ENCODE measurements around the gene MZB1. TPM values are rescaled to one million over a fixed set of nuclear protein-coding genes. Genes with fewer than 3 reads are reported as not detected.

The MZB1 gene
- polyA plus RNA-seq, 1 of the 3 experiments (the other 2 are of a cell fraction), result not detected

DNA sequence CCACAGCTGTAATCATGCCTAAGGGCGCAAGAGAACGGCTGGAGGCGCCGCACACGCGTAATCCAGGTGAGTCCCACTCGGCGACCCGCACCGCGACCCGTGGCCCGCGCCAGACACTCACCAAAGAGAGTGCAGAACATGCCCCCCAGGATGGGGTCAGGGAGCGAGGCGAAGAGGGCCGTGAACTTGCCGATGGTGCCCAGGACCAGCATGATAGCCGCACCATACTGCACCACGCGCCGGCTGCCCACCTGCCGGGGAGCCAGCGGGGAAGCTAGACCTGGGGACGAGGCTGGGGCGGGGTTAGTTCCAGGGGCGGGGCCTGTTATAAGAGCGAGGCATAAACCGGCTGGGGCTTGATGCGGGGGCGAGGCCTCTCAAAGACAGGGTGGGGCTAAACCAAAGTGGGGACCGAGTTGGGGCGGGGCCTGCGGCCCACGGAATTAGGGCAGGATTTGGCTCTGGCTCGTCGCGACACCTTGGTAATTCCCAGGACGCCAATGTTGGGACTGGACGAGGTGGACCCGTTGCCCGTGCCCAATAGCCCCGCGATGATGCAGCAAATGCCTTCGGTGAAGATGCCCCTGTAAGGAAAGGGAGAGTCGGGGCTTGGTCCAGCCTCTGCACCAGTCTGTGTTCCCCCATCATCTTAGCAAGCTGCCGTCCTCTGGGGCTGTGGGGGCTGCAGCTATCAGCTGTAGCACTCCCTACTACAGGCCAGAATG is 11.4 kb downstream of the MZB1 start:
- no peak for TF ChIP-seq EP300 (IDR thresholded peaks at IDR 0.05; ENCODE audit: borderline replicate concordance in 1 of 2, low read depth in 1 of 2, low read length in 1 of 2)
- no peak for TF ChIP-seq ELF1 (IDR thresholded peaks at IDR 0.05)
- TF ChIP-seq MEF2A (IDR thresholded peaks at IDR 0.05; ENCODE audit: borderline replicate concordance, low read depth), result no peak
- TF ChIP-seq, protein P1, sequence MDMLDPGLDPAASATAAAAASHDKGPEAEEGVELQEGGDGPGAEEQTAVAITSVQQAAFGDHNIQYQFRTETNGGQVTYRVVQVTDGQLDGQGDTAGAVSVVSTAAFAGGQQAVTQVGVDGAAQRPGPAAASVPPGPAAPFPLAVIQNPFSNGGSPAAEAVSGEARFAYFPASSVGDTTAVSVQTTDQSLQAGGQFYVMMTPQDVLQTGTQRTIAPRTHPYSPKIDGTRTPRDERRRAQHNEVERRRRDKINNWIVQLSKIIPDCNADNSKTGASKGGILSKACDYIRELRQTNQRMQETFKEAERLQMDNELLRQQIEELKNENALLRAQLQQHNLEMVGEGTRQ (IDR thresholded peaks at IDR 0.05; ENCODE audit: borderline replicate concordance, low read depth, low read length), result no peak
- 93% methylated on average over 36 of the region's 47 CpGs for WGBS (ENCODE audit: low lambda C conversion rate)
- Histone ChIP-seq H3K4me1 (ENCODE audit: control insufficient read depth in 1 of 2, insufficient read depth in 2 of 2, low read depth in 1 of 2, low read length in 1 of 2) (peaks cover 8 to 15% of the 10 kb centered on the region in 2 experiments; a peak in 2 of 4 replicates), H3K79me2 (ENCODE audit: insufficient read depth) (no peaks in the 10 kb centered on the region), H2AFZ (ENCODE audit: low read depth) (no peak overlapping the region), H3K9ac (no peak overlapping the region), H3K4me3 (ENCODE audit: low read depth in 2 of 2, low read length in 1 of 2) (no peak overlapping the region), H3K9me3 (no peaks in the 10 kb centered on the region), H4K20me1 (ENCODE audit: insufficient read depth) (peaks cover 7% of the 10 kb centered on the region; the same call in 1 of the 2 replicates), H3K4me2 (no peak overlapping the region), H3F3A (replicated peaks; ENCODE audit: insufficient read depth) (peaks cover 5% of the 10 kb centered on the region), H3K9me2 (no peaks in the 10 kb centered on the region), H3K36me3 (replicated peaks in 1 of 2; ENCODE audit: control insufficient read depth in 1 of 2, insufficient read depth in 2 of 2, low read length in 1 of 2) (no peaks in the 10 kb centered on the region), H3K27me3 (ENCODE audit: insufficient read depth) (no peaks in the 10 kb centered on the region), H3K27ac (ENCODE audit: low read depth in 2 of 2, low read length in 1 of 2) (no peak overlapping the region)
- CTCF ChIA-PET, result interaction anchor here (1.3 kb wide), 2 partner anchors 14 to 15 kb away, joined by 3 to 4 read pairs; no protein-coding TSS in a partner anchor
- POLR2A ChIA-PET, result interaction anchor here (0.6 kb wide), 1 partner anchor 15 kb away, joined by 3 read pairs; no protein-coding TSS in a partner anchor
- DNase-seq, result no peak

DNA sequence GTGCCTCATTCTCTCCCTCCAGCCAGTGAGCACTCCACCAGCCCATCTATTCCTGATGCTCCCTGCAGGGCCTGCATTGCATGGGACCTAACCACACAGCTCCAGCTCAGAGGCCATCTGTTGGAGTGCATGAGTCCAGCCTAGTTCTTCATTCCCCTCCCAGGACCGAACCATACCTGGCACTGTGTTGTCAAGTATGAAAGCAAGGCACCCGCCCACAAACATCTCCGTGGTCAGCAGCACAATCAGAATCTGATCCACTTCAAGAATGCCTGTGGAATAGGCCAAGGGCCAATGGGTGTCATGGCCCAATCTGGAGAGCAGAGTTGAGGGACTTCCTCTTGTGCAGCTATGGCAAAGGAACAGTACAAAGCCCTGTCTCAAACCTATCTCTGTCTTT is 12.5 kb downstream of the MZB1 start:
- no peaks in the 10 kb centered on the region for H3K27me3 ChIP-seq (ENCODE audit: insufficient read depth)
- H3K4me3 ChIP-seq (ENCODE audit: low read depth in 2 of 2, low read length in 1 of 2), result no peak overlapping the region
- no peak for DNase-seq
- peaks cover 7% of the 10 kb centered on the region; the same call in 1 of the 2 replicates for H4K20me1 ChIP-seq (ENCODE audit: insufficient read depth)
- ChIA-PET POLR2A (no interaction called here), CTCF (interaction anchor here (1.3 kb wide), 1 partner anchor 16 kb away, joined by 3 read pairs; no protein-coding TSS in a partner anchor)
- WGBS (ENCODE audit: low lambda C conversion rate), result 94% methylated on average over 3 of the region's 3 CpGs
- TF ChIP-seq FOXJ3 (CRISPR knock-in tag; IDR thresholded peaks at IDR 0.05), result no peak
- TF ChIP-seq SIN3A (IDR thresholded peaks at IDR 0.05; ENCODE audit: borderline replicate concordance, low read depth, low read length), result no peak
- TF ChIP-seq, protein P1 (IDR thresholded peaks at IDR 0.05; ENCODE audit: borderline replicate concordance, low read depth, low read length), result no peak
- TF ChIP-seq TAF1 (IDR thresholded peaks at IDR 0.05; ENCODE audit: borderline replicate concordance, low read depth, low read length), result no peak
- TF ChIP-seq EP300 (IDR thresholded peaks at IDR 0.05; ENCODE audit: borderline replicate concordance in 1 of 2, low read depth in 1 of 2, low read length in 1 of 2), result no peak
- no peak for TF ChIP-seq ELF1 (IDR thresholded peaks at IDR 0.05)
- TF ChIP-seq RXRA (IDR thresholded peaks at IDR 0.05; ENCODE audit: borderline replicate concordance, low read depth), result no peak
- TF ChIP-seq, protein P2, sequence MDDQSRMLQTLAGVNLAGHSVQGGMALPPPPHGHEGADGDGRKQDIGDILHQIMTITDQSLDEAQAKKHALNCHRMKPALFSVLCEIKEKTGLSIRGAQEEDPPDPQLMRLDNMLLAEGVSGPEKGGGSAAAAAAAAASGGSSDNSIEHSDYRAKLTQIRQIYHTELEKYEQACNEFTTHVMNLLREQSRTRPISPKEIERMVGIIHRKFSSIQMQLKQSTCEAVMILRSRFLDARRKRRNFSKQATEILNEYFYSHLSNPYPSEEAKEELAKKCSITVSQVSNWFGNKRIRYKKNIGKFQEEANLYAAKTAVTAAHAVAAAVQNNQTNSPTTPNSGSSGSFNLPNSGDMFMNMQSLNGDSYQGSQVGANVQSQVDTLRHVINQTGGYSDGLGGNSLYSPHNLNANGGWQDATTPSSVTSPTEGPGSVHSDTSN (IDR thresholded peaks at IDR 0.05), result no peak
- TF ChIP-seq RAD21 (IDR thresholded peaks at IDR 0.05; ENCODE audit: low read length), result no peak
- no peak for TF ChIP-seq FOXM1 (IDR thresholded peaks at IDR 0.05; ENCODE audit: low read depth)
- TF ChIP-seq YY1 (IDR thresholded peaks at IDR 0.05; ENCODE audit: low read depth), result no peak
- TF ChIP-seq NRF1 (IDR thresholded peaks at IDR 0.05; ENCODE audit: low read depth, low read length), result no peak
- TF ChIP-seq RFX5 (IDR thresholded peaks at IDR 0.05; ENCODE audit: low read length), result no peak
- TF ChIP-seq JUND (IDR thresholded peaks at IDR 0.05), result no peak
- TF ChIP-seq, protein P3, sequence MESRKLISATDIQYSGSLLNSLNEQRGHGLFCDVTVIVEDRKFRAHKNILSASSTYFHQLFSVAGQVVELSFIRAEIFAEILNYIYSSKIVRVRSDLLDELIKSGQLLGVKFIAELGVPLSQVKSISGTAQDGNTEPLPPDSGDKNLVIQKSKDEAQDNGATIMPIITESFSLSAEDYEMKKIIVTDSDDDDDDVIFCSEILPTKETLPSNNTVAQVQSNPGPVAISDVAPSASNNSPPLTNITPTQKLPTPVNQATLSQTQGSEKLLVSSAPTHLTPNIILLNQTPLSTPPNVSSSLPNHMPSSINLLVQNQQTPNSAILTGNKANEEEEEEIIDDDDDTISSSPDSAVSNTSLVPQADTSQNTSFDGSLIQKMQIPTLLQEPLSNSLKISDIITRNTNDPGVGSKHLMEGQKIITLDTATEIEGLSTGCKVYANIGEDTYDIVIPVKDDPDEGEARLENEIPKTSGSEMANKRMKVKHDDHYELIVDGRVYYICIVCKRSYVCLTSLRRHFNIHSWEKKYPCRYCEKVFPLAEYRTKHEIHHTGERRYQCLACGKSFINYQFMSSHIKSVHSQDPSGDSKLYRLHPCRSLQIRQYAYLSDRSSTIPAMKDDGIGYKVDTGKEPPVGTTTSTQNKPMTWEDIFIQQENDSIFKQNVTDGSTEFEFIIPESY (IDR thresholded peaks at IDR 0.05; ENCODE audit: borderline replicate concordance, low read depth), result no peak
- no peak overlapping the region for H3K27ac ChIP-seq (ENCODE audit: low read depth in 2 of 2, low read length in 1 of 2)
- peaks cover 1 to 5% of the 10 kb centered on the region in 2 experiments for H3K36me3 ChIP-seq (replicated peaks in 1 of 2; ENCODE audit: control insufficient read depth in 1 of 2, insufficient read depth in 2 of 2, low read length in 1 of 2)
- no peaks in the 10 kb centered on the region for H3K79me2 ChIP-seq (ENCODE audit: insufficient read depth)
- H3K4me2 ChIP-seq, result no peak overlapping the region
- no peak overlapping the region for H3K9ac ChIP-seq
- H3F3A ChIP-seq (replicated peaks; ENCODE audit: insufficient read depth), result peaks cover 10% of the 10 kb centered on the region
- H3K9me3 ChIP-seq, result no peaks in the 10 kb centered on the region
- H3K4me1 ChIP-seq (ENCODE audit: control insufficient read depth in 1 of 2, insufficient read depth in 2 of 2, low read depth in 1 of 2, low read length in 1 of 2), result peaks cover 4 to 9% of the 10 kb centered on the region in 2 experiments; a peak in 2 of 4 replicates
- no peak overlapping the region for H2AFZ ChIP-seq (ENCODE audit: low read depth)
- H3K9me2 ChIP-seq, result no peaks in the 10 kb centered on the region

Data from SK-N-SH (cell line).